IMR-90 (cell line): ENCODE results near the gene CD82. TPM values are rescaled to one million over a fixed set of nuclear protein-coding genes. Genes with fewer than 3 reads are reported as not detected.

ENCODE experiments used
- ATAC-seq: fragments of 200-7000 bp; cut with Tn5 transposase; 2 replicates; pipeline ENCODE4 v1.9.1; 2020; ENCODE audit warnings: low read depth, mild to moderate bottlenecking, moderate library complexity
- BruUV-seq: library from RNA; stranded (reverse); fragments of 400-500 nt; replicated peaks from 2 replicates; lab custom pipeline; 2021; lab: Mats Ljungman, UMichigan
- CTCF ChIA-PET: fragments of 300-600 bp; formaldehyde crosslinking; extraction: SDS; loops from one replicate; lab custom pipeline; 2021; ENCODE audit warnings: antibody characterized with exemption; lab: Yijun Ruan, JAX
- POLR2A ChIA-PET: fragments of 300-600 bp; sonication (Branson Sonifier 250); formaldehyde crosslinking; loops from one replicate; lab custom pipeline; 2022; ENCODE audit warnings: antibody characterized with exemption; ENCODE audit not compliant: unreplicated experiment; lab: Charles Lee
- DNase-seq: peaks from one replicate; pipeline ENCODE4 v3.0.0; 2013
- H2AFZ ChIP-seq: replicated peaks from 2 replicates; pipeline ENCODE3; 2013; ENCODE audit warnings: low read length, mild to moderate bottlenecking; ENCODE audit not compliant: poor library complexity
- H2AK5ac ChIP-seq: 2 replicates; pipeline ENCODE4 v1.6.1; 2013; ENCODE audit warnings: low read depth, low read length, inconsistent platforms
- H2AK9ac ChIP-seq: replicated peaks from 2 replicates; pipeline ENCODE3; 2013; ENCODE audit warnings: mild to moderate bottlenecking, low read depth, low read length, moderate library complexity; ENCODE audit not compliant: poor library complexity
- H2BK120ac ChIP-seq: 2 replicates; pipeline ENCODE4 v1.6.1; 2013; ENCODE audit warnings: low read depth, low read length, inconsistent platforms
- H2BK15ac ChIP-seq: 3 replicates; pipeline ENCODE4 v1.6.1; 2013; ENCODE audit warnings: low read depth, low read length, inconsistent platforms
- H2BK20ac ChIP-seq: 2 replicates; pipeline ENCODE4 v1.6.1; 2013; ENCODE audit warnings: low read depth, mild to moderate bottlenecking, inconsistent platforms, low read length, moderate library complexity
- H2BK5ac ChIP-seq: 2 replicates; pipeline ENCODE4 v1.6.1; 2013; ENCODE audit warnings: mild to moderate bottlenecking, low read depth, low read length, inconsistent platforms; ENCODE audit not compliant: poor library complexity, severe bottlenecking
- H3K14ac ChIP-seq: replicated peaks from 2 replicates; pipeline ENCODE4 v1.6.1; 2013; ENCODE audit warnings: low read depth, low read length, inconsistent platforms
- H3K18ac ChIP-seq: 2 replicates; pipeline ENCODE4 v1.6.1; 2013; ENCODE audit warnings: low read depth, low read length, control low read depth
- H3K23ac ChIP-seq: 2 replicates; pipeline ENCODE4 v1.6.1; 2013; ENCODE audit warnings: low read depth, low read length, inconsistent platforms
- H3K27ac ChIP-seq: 2 replicates; pipeline ENCODE4 v1.5.1; 2013; ENCODE audit warnings: mild to moderate bottlenecking, control low read depth, low read length; ENCODE audit not compliant: insufficient read depth
- H3K27me3 ChIP-seq: 2 replicates; pipeline ENCODE4 v1.6.1; 2013; ENCODE audit warnings: low read length; ENCODE audit not compliant: control insufficient read depth, insufficient read depth
- H3K36me3 ChIP-seq: 2 replicates; pipeline ENCODE4 v1.6.1; 2013; ENCODE audit warnings: low read length, mixed read lengths; ENCODE audit not compliant: control insufficient read depth, insufficient read depth
- H3K4ac ChIP-seq: 2 replicates; pipeline ENCODE4 v1.6.1; 2013; ENCODE audit warnings: low read depth, low read length, inconsistent platforms
- H3K4me1 ChIP-seq: 2 replicates; pipeline ENCODE4 v1.6.1; 2013; ENCODE audit warnings: low read length, mixed read lengths; ENCODE audit not compliant: control insufficient read depth, insufficient read depth
- H3K4me2 ChIP-seq: 2 replicates; pipeline ENCODE4 v1.6.1; 2013; ENCODE audit warnings: low read depth, mild to moderate bottlenecking, control low read depth, low read length, moderate library complexity
- H3K4me3 ChIP-seq: 2 replicates; pipeline ENCODE4 v1.5.1; 2013; ENCODE audit warnings: low read depth, mild to moderate bottlenecking, control low read depth, low read length, moderate library complexity; ENCODE audit not compliant: insufficient read depth
- H3K56ac ChIP-seq: 2 replicates; pipeline ENCODE4 v1.6.1; 2013; ENCODE audit warnings: low read length, inconsistent platforms; ENCODE audit not compliant: insufficient read depth; ENCODE audit errors: extremely low read depth
- H3K79me1 ChIP-seq, 2 experiments: 2 replicates each; pipeline ENCODE4 v1.6.1; 2013; ENCODE audit warnings: low read length in 2 of 2, inconsistent platforms in 1 of 2, low read depth in 1 of 2
- H3K9ac ChIP-seq: 2 replicates; pipeline ENCODE4 v1.6.1; 2013; ENCODE audit warnings: low read depth, low read length, control low read depth
- H3K9me1 ChIP-seq: 2 replicates; pipeline ENCODE4 v1.6.1; 2013; ENCODE audit warnings: low read length, inconsistent platforms; ENCODE audit not compliant: insufficient read depth
- H3K9me3 ChIP-seq: 2 replicates; pipeline ENCODE4 v1.6.1; 2013; ENCODE audit warnings: low read length; ENCODE audit not compliant: control insufficient read depth, insufficient read depth
- H4K20me1 ChIP-seq: 2 replicates; pipeline ENCODE4 v1.6.1; 2013; ENCODE audit warnings: low read length, inconsistent platforms; ENCODE audit not compliant: insufficient read depth
- H4K5ac ChIP-seq: 2 replicates; pipeline ENCODE4 v1.6.1; 2013; ENCODE audit warnings: mild to moderate bottlenecking, low read depth, low read length, control low read depth
- H4K8ac ChIP-seq, 2 experiments: 2 replicates each; pipeline ENCODE4 v1.6.1; 2013; ENCODE audit warnings: low read depth in 2 of 2, low read length in 2 of 2, control low read depth in 1 of 2, inconsistent platforms in 1 of 2
- H4K91ac ChIP-seq: 2 replicates; pipeline ENCODE4 v1.6.1; 2013; ENCODE audit warnings: low read depth, low read length, inconsistent platforms; ENCODE audit not compliant: insufficient read depth
- BHLHE40 ChIP-seq: fragments of 150-350 bp; IDR thresholded peaks from 2 replicates; pipeline ENCODE4 v1.6.1; 2016; ENCODE audit warnings: mild to moderate bottlenecking, low read depth, low read length
- CHD1 ChIP-seq: IDR thresholded peaks from 2 replicates; pipeline ENCODE4 v1.6.1; 2012; ENCODE audit warnings: low read depth, low read length, improper control_type of control experiment
- ELK1 ChIP-seq: fragments of 150-350 bp; IDR thresholded peaks from 2 replicates; pipeline ENCODE4 v1.6.1; 2016; ENCODE audit warnings: low read depth, mild to moderate bottlenecking, low read length, moderate library complexity, borderline replicate concordance
- FOS ChIP-seq: fragments of 150-350 bp; IDR thresholded peaks from 2 replicates; pipeline ENCODE4 v1.6.1; 2016; ENCODE audit warnings: low read depth, low read length
- MAFK ChIP-seq: IDR thresholded peaks from 2 replicates; pipeline ENCODE4 v1.6.1; 2012; ENCODE audit warnings: low read depth, low read length, improper control_type of control experiment
- MAZ ChIP-seq: IDR thresholded peaks from 2 replicates; pipeline ENCODE4 v1.6.1; 2012; ENCODE audit warnings: low read depth, mild to moderate bottlenecking, low read length, improper control_type of control experiment, moderate library complexity, borderline replicate concordance
- NFE2L2 ChIP-seq: fragments of 150-350 bp; IDR thresholded peaks from 2 replicates; pipeline ENCODE4 v1.6.1; 2016; ENCODE audit warnings: low read depth, mild to moderate bottlenecking, low read length
- POLR2A ChIP-seq: IDR thresholded peaks from 2 replicates; pipeline ENCODE4 v1.6.1; 2012; ENCODE audit warnings: mild to moderate bottlenecking, low read depth, low read length
- RAD21 ChIP-seq: IDR thresholded peaks from 2 replicates; pipeline ENCODE4 v1.6.1; 2012; ENCODE audit warnings: low read length, improper control_type of control experiment
- RCOR1 ChIP-seq: IDR thresholded peaks from 2 replicates; pipeline ENCODE4 v1.6.1; 2012; ENCODE audit warnings: mild to moderate bottlenecking, low read length, improper control_type of control experiment; ENCODE audit not compliant: insufficient replicate concordance
- RFX5 ChIP-seq: IDR thresholded peaks from 2 replicates; pipeline ENCODE4 v1.8.0; 2012; ENCODE audit warnings: low read depth, mild to moderate bottlenecking, low read length, moderate library complexity
- SMC3 ChIP-seq: fragments of 150-350 bp; IDR thresholded peaks from 2 replicates; pipeline ENCODE4 v1.6.1; 2016; ENCODE audit warnings: low read depth, mild to moderate bottlenecking, antibody characterized with exemption, low read length, moderate library complexity
- USF2 ChIP-seq: fragments of 150-350 bp; IDR thresholded peaks from 2 replicates; pipeline ENCODE4 v1.6.1; 2017; ENCODE audit warnings: mild to moderate bottlenecking, antibody characterized with exemption, low read length, low read depth
- WGBS, 2 experiments: methylation state at CpG; one replicate each; pipeline versions ENCODE4 v1.1.5 to v1.1.7; 2013; ENCODE audit warnings: missing lambda C conversion rate in 2 of 2; ENCODE audit not compliant: insufficient read length in 1 of 2; ENCODE audit errors: extremely low coverage in 2 of 2; 5-methylcytosine and 5-hydroxymethylcytosine counted together
- dilution Hi-C: fragments of 300-500 bp; cut with HindIII; formaldehyde crosslinking; loops from one replicate; pipeline ENCODE4 v1.14.3; 2018; ENCODE audit warnings: low sequenced_read_pairs; ENCODE audit not compliant: unreplicated experiment
- in situ Hi-C: fragments of 300-500 bp; cut with MboI; formaldehyde crosslinking; loops from 3 replicates; pipeline ENCODE4 v1.14.3; 2019; ENCODE audit warnings: low sequenced_read_pairs, inconsistent platforms, mixed read lengths
- intact Hi-C: fragments of 100-400 bp; cut with micrococcal nuclease; formaldehyde crosslinking; loops from 2 replicates; pipeline ENCODE4 v1.10.0; 2022
- polyA plus RNA-seq, 3 experiments: library from polyadenylated mRNA; depleted of rRNA; stranded (reverse); fragments of >200 nt; gene quantifications; 2 replicates each; pipeline ENCODE4 v1.2.3, GENCODE V29; 2012; ENCODE audit warnings: low replicate concordance in 1 of 3
- total RNA-seq: library from RNA; depleted of rRNA; stranded (reverse); fragments of >200 nt; gene quantifications from 2 replicates; pipeline ENCODE4 v1.2.3, GENCODE V29; 2012

Gene CD82
- total and polyA plus RNA-seq, 2 of the 4 experiments (the other 2 are of a cell fraction), result 32.8 to 49.4 TPM

- no peak for TF ChIP-seq FOS
- TF ChIP-seq RCOR1, result no peak
- no peak for TF ChIP-seq MAFK
- no peak for TF ChIP-seq POLR2A
- TF ChIP-seq RAD21, result no peak
- no peak for TF ChIP-seq BHLHE40
- TF ChIP-seq SMC3, result no peak
- no peak for TF ChIP-seq NFE2L2
- TF ChIP-seq USF2, result no peak
- no peak for TF ChIP-seq RFX5
- no peak for TF ChIP-seq ELK1
- TF ChIP-seq MAZ, result no peak
- TF ChIP-seq CHD1, result no peak
- no peaks in the 10 kb centered on the region for H3K9me1 ChIP-seq
- dilution Hi-C loops (no loop called here), intact Hi-C loops (loop anchor here (5.0 kb wide), 1 partner anchor 480 kb away; no protein-coding TSS in a partner anchor), in situ Hi-C loops (loop anchor here (5.0 kb wide), 1 partner anchor 270 kb away; no protein-coding TSS in a partner anchor)
- ChIA-PET POLR2A (no interaction called here), CTCF (interaction anchor here (0.6 to 1.3 kb wide), 2 partner anchors 65 to 133 kb away, joined by 3 read pairs; no protein-coding TSS in a partner anchor)
- H3K18ac ChIP-seq, result no peak overlapping the region
- H3K9ac ChIP-seq, result no peak overlapping the region
- no peak overlapping the region for H3K4me3 ChIP-seq
- H2AK5ac ChIP-seq, result no peak overlapping the region
- BruUV-seq, result no TSS peak
- H4K5ac ChIP-seq, result no peak overlapping the region
- no peak overlapping the region for H3K4ac ChIP-seq
- peaks cover 4% of the 10 kb centered on the region; the same call in 1 of the 2 replicates for H3K36me3 ChIP-seq
- no peak overlapping the region for H2BK15ac ChIP-seq
- H3K4me2 ChIP-seq, result no peak overlapping the region
- no peak overlapping the region for H2BK20ac ChIP-seq
- no peak overlapping the region for H2BK5ac ChIP-seq
- no peak overlapping the region for H4K91ac ChIP-seq
- 0 out of 2 replicates have a peak, but pooled peaks cover 3% of the 10 kb centered on the region for H4K20me1 ChIP-seq
- no peak overlapping the region for H3K23ac ChIP-seq
- no peak overlapping the region for H3K27ac ChIP-seq
- H3K4me1 ChIP-seq, result no peaks in the 10 kb centered on the region; the same call in 1 of the 2 replicates
- no peaks in the 10 kb centered on the region for H3K27me3 ChIP-seq
- no peak overlapping the region for H3K14ac ChIP-seq
- no peak overlapping the region for H2BK120ac ChIP-seq
- DNase-seq (no peak), ATAC-seq (no peak)
- H3K79me1 ChIP-seq, result no peaks in the 10 kb centered on the region
- H3K9me3 ChIP-seq, result 0 out of 2 replicates have a peak, but pooled peaks cover 2% of the 10 kb centered on the region
- H2AFZ ChIP-seq, result no peak overlapping the region
- no peak overlapping the region for H3K56ac ChIP-seq
- H2AK9ac ChIP-seq, result no peak overlapping the region
- WGBS, 2 experiments, result 100% methylated on average over 1 of the region's 4 CpGs; no CpG with 5 or more reads in 1 of the 2 experiments
- H4K8ac ChIP-seq, result no peak overlapping the region
Measured at GRCh38 chr11:44622190-44622650, 56.8 kb downstream of the CD82 start.
